Amniotic stem cell (primary cell): ENCODE results near the gene DISP2.
A peak's percentile ranks its signal among the peaks of the same experiment; 100 is the strongest.

ENCODE experiments used
- DNase-seq: peaks from one replicate; lab custom pipeline; 2025; lab: John Stamatoyannopoulos, UW

Gene DISP2

GRCh38 chr15:40357723-40358470 lies at the start of gene DISP2:
DISP2 (plus strand) TSS chr15:40358219; CDS start chr15:40358322, 103 bp downstream.
- DNase-seq: peak; percentile 42

GRCh38 chr15:40309344-40309862 lies 48.6 kb upstream of the DISP2 start:
- DNase-seq: no peak

GRCh38 chr15:40310001-40310959 lies 47.7 kb upstream of the DISP2 start:
- DNase-seq: no peak

- no peak for DNase-seq
Observed at GRCh38 chr15:40310993-40311392, 47.0 kb upstream of the DISP2 start.

- DNase-seq: no peak
Observed at GRCh38 chr15:40312370-40313158, 45.5 kb upstream of the DISP2 start.

GRCh38 chr15:40313531-40314398 lies 44.3 kb upstream of the DISP2 start:
- DNase-seq: no peak

- DNase-seq: no peak
Observed at GRCh38 chr15:40314723-40315276, 43.2 kb upstream of the DISP2 start.

- no peak for DNase-seq
Observed at GRCh38 chr15:40316931-40317330, 41.1 kb upstream of the DISP2 start.

- no peak for DNase-seq
Observed at GRCh38 chr15:40317580-40317979, 40.4 kb upstream of the DISP2 start.

GRCh38 chr15:40320409-40320808 lies 37.6 kb upstream of the DISP2 start:
- DNase-seq: no peak

GRCh38 chr15:40320931-40321371 lies 37.1 kb upstream of the DISP2 start:
- no peak for DNase-seq

GRCh38 chr15:40322531-40323238 lies 35.3 kb upstream of the DISP2 start:
- no peak for DNase-seq

GRCh38 chr15:40323239-40323952 lies 34.6 kb upstream of the DISP2 start, which contains the start of gene INAFM2:
INAFM2 (plus strand) TSS chr15:40323692; CDS start chr15:40324056, 364 bp downstream.
- peak; percentile 63 for DNase-seq

- no peak for DNase-seq
Observed at GRCh38 chr15:40323953-40324937, 33.8 kb upstream of the DISP2 start.

GRCh38 chr15:40325188-40325587 lies 32.8 kb upstream of the DISP2 start:
- no peak for DNase-seq

GRCh38 chr15:40325700-40326099 lies 32.3 kb upstream of the DISP2 start:
- DNase-seq: no peak

- no peak for DNase-seq
Observed at GRCh38 chr15:40327457-40327856, 30.6 kb upstream of the DISP2 start.

- DNase-seq: no peak
Observed at GRCh38 chr15:40328176-40328575, 29.8 kb upstream of the DISP2 start.
